CD4-positive, alpha-beta T cell treated with Interleukin-15 for 1 hour (primary cell): ENCODE measurements around the gene NAA60.

Experiments
- DNase-seq: peaks from one replicate; pipeline ENCODE4 v3.0.0-alpha.2; 2020

Gene NAA60

GRCh38 chr16:3443108-3444031 is at the start of gene NAA60, which contains the start of gene ZNF597:
TSS of gene NAA60 (plus strand) at chr16:3443680. CDS start at chr16:3476228, 32,548 bp downstream.
TSS of gene ZNF597 (minus strand) at chr16:3443504. CDS start at chr16:3443153, 351 bp downstream.
- DNase-seq: peak; percentile 89

GRCh38 chr16:3400446-3400778 is 43.1 kb upstream of the NAA60 start:
- no peak for DNase-seq

GRCh38 chr16:3400779-3401688 is 42.4 kb upstream of the NAA60 start, which contains the start of the genes ZNF174 and ZSCAN32:
TSS of gene ZNF174 (plus strand) at chr16:3401215. CDS start at chr16:3402005, 790 bp downstream.
TSS of gene ZSCAN32 (minus strand) at chr16:3401004. CDS start at chr16:3397557, 3,447 bp downstream.
- DNase-seq: peak; percentile 99

- no peak for DNase-seq
Observed at GRCh38 chr16:3401719-3402397, 41.6 kb upstream of the NAA60 start.

- no peak for DNase-seq
Observed at GRCh38 chr16:3408561-3409197, 34.8 kb upstream of the NAA60 start.

- no peak for DNase-seq
Observed at GRCh38 chr16:3413730-3414379, 29.6 kb upstream of the NAA60 start.

DNA sequence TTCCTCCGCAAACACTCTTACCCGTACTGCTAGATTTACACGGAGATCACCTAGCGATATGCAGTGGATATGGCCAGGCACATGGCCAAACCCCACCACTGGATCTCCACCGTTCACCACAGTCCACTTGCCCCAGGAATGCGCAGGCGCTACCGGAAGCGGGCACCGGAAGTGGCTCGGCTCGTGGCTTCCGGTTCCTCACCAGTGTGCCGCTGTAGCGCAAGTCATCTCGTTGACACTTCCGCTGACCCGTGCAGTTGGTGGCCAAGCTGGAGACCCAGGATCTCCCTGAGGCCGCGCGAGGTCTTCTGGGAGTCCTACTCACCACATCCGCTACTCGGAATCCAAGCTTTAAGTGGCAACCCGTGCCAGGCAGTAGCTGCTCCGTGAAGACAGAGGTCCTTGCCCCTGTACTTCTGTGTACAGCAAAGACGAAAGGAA is 11.7 kb upstream of the NAA60 start:
- DNase-seq: peak; percentile 63

DNA sequence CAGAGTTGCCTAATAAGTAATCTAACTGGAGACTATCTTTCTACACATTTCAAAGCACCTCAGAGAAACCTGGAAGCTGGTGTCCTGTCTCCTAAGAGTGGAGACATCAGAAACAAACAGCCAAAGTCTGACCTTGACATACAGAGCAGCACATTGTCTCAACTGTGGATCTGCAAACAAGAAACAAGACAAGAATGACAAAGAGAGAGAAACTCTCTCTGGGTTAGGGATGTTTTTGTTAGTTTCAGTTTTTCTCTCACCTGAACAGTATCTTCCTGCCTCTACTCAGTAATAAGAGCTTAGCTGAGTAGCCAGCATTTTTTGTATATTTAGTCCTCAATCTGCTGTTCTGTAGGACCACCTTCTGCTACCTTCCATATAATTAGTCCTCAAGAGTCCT is 9.1 kb upstream of the NAA60 start:
- no peak for DNase-seq

- no peak for DNase-seq
Observed at GRCh38 chr16:3439637-3440036, 3.8 kb upstream of the NAA60 start.

DNA sequence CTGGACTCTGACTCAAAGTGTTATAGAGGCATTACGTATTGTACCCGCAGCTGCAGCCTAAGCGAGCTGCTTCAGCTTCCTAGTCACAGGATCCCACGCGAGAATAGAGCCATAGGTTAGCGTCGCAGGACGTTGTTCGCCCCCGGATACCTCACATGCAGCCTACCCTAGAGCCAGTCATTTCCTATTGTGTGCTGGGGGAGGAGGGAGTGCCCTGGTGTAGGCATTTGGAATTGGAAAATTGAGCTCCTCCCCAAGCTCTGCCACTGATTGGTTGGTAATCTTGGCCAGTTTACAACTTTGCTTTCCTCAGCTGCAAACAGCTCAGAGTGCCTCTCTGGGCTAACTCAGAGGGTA is 530 bp downstream of the NAA60 start:
- no peak for DNase-seq

DNA sequence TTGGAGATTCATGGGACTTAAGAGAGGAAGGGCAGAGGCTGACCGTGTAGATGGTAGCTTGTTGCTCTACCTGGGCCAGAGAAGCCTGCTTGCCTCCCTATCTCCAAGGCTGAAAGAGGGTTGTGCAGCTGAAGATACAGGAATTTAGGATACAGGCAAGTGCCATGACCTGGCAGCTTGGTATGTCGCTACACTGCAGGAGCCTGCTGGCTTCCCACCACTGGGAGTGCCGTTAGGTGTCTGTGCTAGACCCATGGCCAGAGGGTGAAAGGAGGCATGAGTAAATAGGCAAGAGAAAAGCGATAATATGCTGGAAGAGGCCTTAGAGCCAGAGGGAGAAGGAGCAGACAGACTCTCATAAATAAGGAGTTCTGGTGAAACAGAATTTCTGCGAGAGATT is 10.6 kb downstream of the NAA60 start:
- DNase-seq: no peak

DNA sequence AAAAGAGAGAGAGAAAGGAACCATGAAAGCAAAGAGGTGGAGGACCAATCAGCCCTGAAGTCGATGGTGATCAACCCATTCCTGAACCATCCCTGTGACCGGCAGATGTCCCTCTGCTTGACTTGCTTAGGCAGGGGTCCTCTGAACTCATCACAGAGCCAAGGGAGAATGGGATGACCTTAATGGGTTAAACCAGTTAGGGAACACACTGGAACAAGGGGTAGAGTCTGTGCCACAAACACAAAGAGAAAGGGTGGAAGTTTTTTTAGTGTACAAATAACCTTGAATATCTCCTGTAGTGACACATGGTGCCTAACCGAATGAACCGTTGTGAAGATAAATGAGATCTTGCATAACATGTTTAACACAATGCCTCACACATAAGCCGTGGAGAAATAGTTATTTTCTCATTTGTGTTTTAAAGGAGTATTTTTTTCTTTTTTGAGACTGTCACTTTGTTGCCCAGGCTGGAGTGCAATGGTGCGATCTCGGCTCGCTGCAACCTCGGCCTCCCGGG is 11.2 kb downstream of the NAA60 start:
- DNase-seq: no peak

- DNase-seq: peak; percentile 90
Observed at GRCh38 chr16:3457434-3458252, 14.2 kb downstream of the NAA60 start.

DNA sequence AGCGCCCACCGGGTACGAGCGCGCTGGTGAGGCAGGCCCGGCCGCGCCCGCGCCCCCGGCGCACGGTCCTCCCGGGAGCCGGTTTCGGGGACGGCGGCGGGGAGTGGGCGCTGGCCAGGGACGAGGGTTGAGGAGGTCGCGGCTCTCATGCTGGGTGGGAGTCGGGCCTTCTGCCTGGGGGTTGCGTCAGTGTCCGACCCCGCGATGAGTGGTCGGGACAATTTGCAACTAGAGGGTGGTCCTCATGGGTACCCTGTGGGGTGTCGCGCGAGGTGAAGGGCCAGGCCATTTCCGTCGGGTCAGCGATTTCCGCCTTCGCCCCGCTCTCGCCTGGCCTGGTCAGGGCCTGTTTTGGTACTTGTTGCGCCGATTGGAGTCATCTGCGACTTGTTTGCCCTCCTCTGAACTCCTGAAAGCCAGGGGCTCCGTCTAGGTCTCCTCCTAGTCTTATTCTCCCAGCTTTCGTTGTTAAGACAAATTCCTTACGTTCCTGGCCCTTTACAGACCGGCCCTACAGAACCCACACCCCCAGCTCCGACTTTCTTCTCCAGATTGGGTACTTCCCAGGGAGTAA is 14.9 kb downstream of the NAA60 start:
- DNase-seq: no peak

- no peak for DNase-seq
Observed at GRCh38 chr16:3458852-3459361, 15.4 kb downstream of the NAA60 start.

DNA sequence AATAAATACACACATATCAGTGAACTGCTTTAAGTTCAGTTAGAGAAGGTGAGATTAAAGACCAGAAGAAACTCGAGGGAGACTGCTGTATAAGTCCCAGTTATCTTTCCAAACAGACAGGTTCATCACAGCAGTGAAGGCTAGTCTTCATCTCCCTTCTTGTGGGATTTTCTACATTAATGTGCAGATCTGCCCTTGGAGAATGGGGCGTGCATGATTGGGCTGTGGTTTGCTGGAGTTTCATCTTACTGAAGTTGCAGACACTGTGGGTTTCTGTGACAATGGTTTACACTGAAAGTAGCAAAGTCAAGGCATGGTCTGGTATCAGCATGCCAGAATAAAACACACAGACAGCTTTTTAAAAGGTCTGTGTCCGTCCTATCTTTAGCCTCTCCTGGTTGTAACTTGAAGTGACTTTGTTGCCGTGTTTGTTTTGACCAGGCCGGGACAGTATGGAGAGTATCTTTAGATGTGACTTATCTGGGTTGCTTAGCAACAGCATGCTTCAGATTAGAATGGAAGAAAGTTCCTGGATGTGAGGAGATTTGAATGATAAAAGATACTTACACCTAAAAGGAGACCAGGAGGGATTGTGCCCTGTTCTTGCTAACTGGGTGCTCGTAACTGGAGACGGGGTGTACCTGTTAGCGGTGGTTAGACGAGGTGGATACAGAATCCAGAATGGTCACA is 16.1 kb downstream of the NAA60 start:
- DNase-seq: no peak

DNA sequence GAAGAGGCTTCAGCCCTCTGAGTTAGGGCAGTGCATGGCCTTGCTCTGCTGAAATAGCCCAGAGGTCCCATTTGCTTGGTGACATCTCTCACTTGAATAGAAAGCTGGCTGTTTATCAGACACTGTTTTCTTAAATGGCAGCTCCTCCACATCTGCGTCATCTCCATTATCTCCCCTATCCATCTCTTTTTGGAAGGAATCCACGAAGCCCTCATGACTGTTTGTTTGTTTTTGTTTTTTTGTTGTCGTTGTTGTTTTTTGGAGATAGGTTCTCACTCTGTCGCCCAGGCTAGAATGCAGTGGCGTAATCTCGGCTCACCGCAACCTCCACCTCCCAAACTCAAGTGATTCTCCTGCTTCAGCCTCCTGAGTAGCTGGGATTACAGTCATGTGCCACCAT is 16.6 kb downstream of the NAA60 start:
- DNase-seq: no peak

- DNase-seq: no peak
Observed at GRCh38 chr16:3460585-3460984, 17.1 kb downstream of the NAA60 start.

GRCh38 chr16:3461151-3461550 is 17.7 kb downstream of the NAA60 start:
- peak; percentile 65 for DNase-seq
